ENCODE data around the gene AARS2. TPM values are rescaled to one million over a fixed set of nuclear protein-coding genes. Genes with fewer than 3 reads are reported as not detected.

The AARS2 gene
- total and polyA plus RNA-seq, 9 of the 15 experiments (the other 6 are each of a cell fraction or from before 2014, with no cell fraction given): 0.97 to 34.0 (median 18.3) TPM

- H3K36me3 ChIP-seq (ENCODE audit: control insufficient read depth, insufficient read depth, low read length): no peaks in the 10 kb centered on the region
- H3K9ac ChIP-seq (ENCODE audit: insufficient read depth in 1 of 2, low read depth in 2 of 2, low read length in 2 of 2): no peak overlapping the region
- peaks cover 4 to 25% of the 10 kb centered on the region in 2 experiments; a peak in 4 of 5 replicates for H3K4me1 ChIP-seq (replicated peaks in 1 of 2; ENCODE audit: control insufficient read depth in 2 of 2, insufficient read depth in 2 of 2, low read length in 2 of 2)
- ChIA-PET POLR2A (interaction anchor here (0.6 to 8.2 kb wide), 11 partner anchors 9 to 389 kb away, joined by 3 to 69 read pairs (median 3); partner anchors contain the start of gene HSP90AB1), CTCF (ENCODE audit: low intra/inter-chr PET ratio) (interaction anchor here (1.2 to 4.6 kb wide), 2 partner anchors 36 to 69 kb away, joined by 7 to 61 read pairs; no protein-coding TSS in a partner anchor)
- H3K27me3 ChIP-seq (ENCODE audit: control insufficient read depth in 2 of 2, insufficient read depth in 2 of 2, low read length in 2 of 2): peaks cover 43 to 50% of the 10 kb centered on the region in 2 experiments
- no peak overlapping the region for H3K27ac ChIP-seq (ENCODE audit: extremely low read depth, low read depth, low read length)
- no peak overlapping the region for H2AFZ ChIP-seq (ENCODE audit: low read depth, low read length)
- peaks cover 6% of the 10 kb centered on the region; the same call in 1 of the 2 replicates for H4K20me1 ChIP-seq (replicated peaks; ENCODE audit: control insufficient read depth, insufficient read depth, low read length)
- TF ChIP-seq BHLHE40 (IDR thresholded peaks at IDR 0.05; ENCODE audit: low read length) (no peak), CHD2 (IDR thresholded peaks at IDR 0.05; ENCODE audit: low read depth, low read length) (no peak), ZKSCAN1 (IDR thresholded peaks at IDR 0.05; ENCODE audit: low read depth, low read length) (0 out of 2 replicates have a peak, but pooled peaks have one; percentile 57), ZNF511 (CRISPR knock-in tag; IDR thresholded peaks at IDR 0.05) (no peak)
- WGBS (ENCODE audit: insufficient coverage, low coverage, missing lambda C conversion rate): 0% methylated on average over 1 of the region's 1 CpG
- in situ Hi-C loops (cut with MboI) (loop anchor here (5.0 kb wide), 1 partner anchor 73 kb away; the partner anchor contains the start of gene SPATS1), intact Hi-C loops (cut with micrococcal nuclease) (loop anchor here (2.0 to 5.0 kb wide), 2 partner anchors 172 to 187 kb away; no protein-coding TSS in a partner anchor)
- no peak for ATAC-seq
- no TSS peak for BruUV-seq (replicated peaks)
- H3K4me2 ChIP-seq (ENCODE audit: insufficient read depth, low read length): no peak overlapping the region
- no peak for FAIRE-seq
- H3K79me2 ChIP-seq (ENCODE audit: control insufficient read depth, insufficient read depth, low read length): peaks cover 8% of the 10 kb centered on the region
- DNase-seq (ENCODE audit: extremely low read depth in 1 of 4, low spot score in 3 of 4): no peak
- no peak overlapping the region for H3K4me3 ChIP-seq
- no peaks in the 10 kb centered on the region for H3K9me1 ChIP-seq (ENCODE audit: control insufficient read depth, insufficient read depth, low read length)
- H3K9me3 ChIP-seq (replicated peaks; ENCODE audit: control insufficient read depth, insufficient read depth, low read depth, low read length): no peaks in the 10 kb centered on the region
These were observed 43.8 kb downstream of the AARS2 start for GRCh38 chr6:44269178-44269920.
